Osteocyte (in vitro differentiated cells): Measurements from ENCODE around the gene USP38. TPM values are rescaled to one million over a fixed set of nuclear protein-coding genes. Genes with fewer than 3 reads are reported as not detected.
"Not testable (repeated sequence)": the region's sequence is repeated elsewhere in the genome, so short reads cannot be mapped to it uniquely, and the experiment has no call there.

Experiments used
- DNase-seq: peaks from one replicate; pipeline ENCODE4 v3.0.0; 2021; ENCODE audit warnings: mixed read lengths; ENCODE audit not compliant: unreplicated experiment; ENCODE audit errors: extremely low spot score
- H3K27ac Mint-ChIP-seq: one replicate; pipeline ENCODE4 v1.8.0; 2021; ENCODE audit warnings: mild to moderate bottlenecking, mixed read lengths; ENCODE audit not compliant: unreplicated experiment
- H3K27me3 Mint-ChIP-seq: one replicate; pipeline ENCODE4 v1.8.0; 2021; ENCODE audit warnings: mixed read lengths; ENCODE audit not compliant: unreplicated experiment
- H3K36me3 Mint-ChIP-seq: one replicate; pipeline ENCODE4 v1.8.0; 2021; ENCODE audit warnings: mixed read lengths; ENCODE audit not compliant: unreplicated experiment
- H3K4me1 Mint-ChIP-seq: one replicate; pipeline ENCODE4 v1.8.0; 2021; ENCODE audit warnings: mixed read lengths; ENCODE audit not compliant: unreplicated experiment
- H3K4me3 Mint-ChIP-seq: one replicate; pipeline ENCODE4 v1.8.0; 2021; ENCODE audit warnings: mild to moderate bottlenecking, moderate library complexity, mixed read lengths; ENCODE audit not compliant: unreplicated experiment
- H3K9me3 Mint-ChIP-seq: one replicate; pipeline ENCODE4 v1.8.0; 2021; ENCODE audit warnings: mixed read lengths; ENCODE audit not compliant: unreplicated experiment
- CTCF ChIP-seq: fragments of 200-600 bp; sonication (generic); IDR thresholded peaks from 2 replicates; pipeline ENCODE4 v1.5.0; 2021; ENCODE audit warnings: antibody characterized with exemption, mild to moderate bottlenecking, moderate library complexity
- total RNA-seq: library from RNA; stranded (reverse); gene quantifications from 2 replicates; pipeline ENCODE4 v1.2.1, GENCODE V29; 2021

The USP38 gene
- total RNA-seq, 1 donor from 2014 or later: 19.5 TPM

- Mint-ChIP-seq H3K36me3 (peaks cover 7% of the 10 kb centered on the region), H3K4me1 (no peaks in the 10 kb centered on the region), H3K27ac (no peak overlapping the region), H3K27me3 (no peaks in the 10 kb centered on the region), H3K4me3 (no peak overlapping the region), H3K9me3 (no peaks in the 10 kb centered on the region)
- TF ChIP-seq CTCF: no peak
- DNase-seq: no peak
Measured at GRCh38 chr4:143230683-143231082, 46.0 kb downstream of the USP38 start.

- Mint-ChIP-seq H3K27me3 (no peaks in the 10 kb centered on the region), H3K4me3 (no peak overlapping the region), H3K4me1 (no peaks in the 10 kb centered on the region), H3K27ac (no peak overlapping the region), H3K9me3 (no peaks in the 10 kb centered on the region), H3K36me3 (no peaks in the 10 kb centered on the region)
- TF ChIP-seq CTCF: no peak
- no peak for DNase-seq
Measured at GRCh38 chr4:143232277-143232676, 47.6 kb downstream of the USP38 start.

- H3K27ac Mint-ChIP-seq: no peak overlapping the region
- H3K36me3 Mint-ChIP-seq: no peaks in the 10 kb centered on the region
- no peak overlapping the region for H3K4me3 Mint-ChIP-seq
- H3K27me3 Mint-ChIP-seq: no peaks in the 10 kb centered on the region
- no peaks in the 10 kb centered on the region for H3K9me3 Mint-ChIP-seq
- TF ChIP-seq CTCF: no peak
- DNase-seq: no peak
- H3K4me1 Mint-ChIP-seq: no peaks in the 10 kb centered on the region
Measured at GRCh38 chr4:143234153-143234552, 49.4 kb downstream of the USP38 start.

- H3K4me3 Mint-ChIP-seq, H3K36me3 Mint-ChIP-seq, DNase-seq, H3K27me3 Mint-ChIP-seq, H3K27ac Mint-ChIP-seq, H3K9me3 Mint-ChIP-seq, H3K4me1 Mint-ChIP-seq: not testable (repeated sequence)
Measured at GRCh38 chr4:143237195-143237594, 52.5 kb downstream of the USP38 start.

- Mint-ChIP-seq H3K36me3 (no peaks in the 10 kb centered on the region), H3K27ac (no peak overlapping the region), H3K4me1 (peaks cover 6% of the 10 kb centered on the region), H3K27me3 (no peaks in the 10 kb centered on the region), H3K4me3 (no peak overlapping the region), H3K9me3 (no peaks in the 10 kb centered on the region)
- no peak for DNase-seq
- TF ChIP-seq CTCF: no peak
Measured at GRCh38 chr4:143240939-143241679, 56.4 kb downstream of the USP38 start.
